HepG2 (cell line): ENCODE results near the gene NLRX1. TPM values are rescaled to one million over a fixed set of nuclear protein-coding genes. Genes with fewer than 3 reads are reported as not detected.

ENCODE experiments used
- ATAC-seq: fragments of 200-7000 bp; cut with Tn5 transposase; 3 replicates; pipeline ENCODE4 v1.9.1; 2020; ENCODE audit warnings: mild to moderate bottlenecking, moderate library complexity
- BruUV-seq: library from RNA; stranded (reverse); fragments of 400-500 nt; replicated peaks from 2 replicates; lab custom pipeline; 2021; lab: Mats Ljungman, UMichigan
- CTCF ChIA-PET: fragments of 300-600 bp; formaldehyde crosslinking; extraction: SDS; loops from one replicate; lab custom pipeline; 2021; ENCODE audit warnings: low total read pairs, inconsistent platforms, low intra/inter-chr PET ratio; lab: Yijun Ruan, JAX
- POLR2A ChIA-PET: fragments of 350-600 bp; sonication (Branson Sonifier 250); formaldehyde crosslinking; loops from one replicate; lab custom pipeline; 2020; ENCODE audit warnings: antibody characterized with exemption, inconsistent platforms; lab: Yijun Ruan, JAX
- DNase-seq: peaks from one replicate; pipeline ENCODE4 v3.0.0-alpha.2; 2015; ENCODE audit warnings: low spot score
- FAIRE-seq: peaks from 3 replicates; lab custom pipeline; 2011; peaks lifted over from hg19 to GRCh38; lab: Jason Lieb, UNC
- H2AFZ ChIP-seq: one replicate; pipeline ENCODE4 v1.6.1; 2011; ENCODE audit warnings: low read length, inconsistent platforms
- H3K27ac ChIP-seq: fragments of 300-600 bp; 3 replicates; pipeline ENCODE4 v1.8.0; 2011; ENCODE audit warnings: mixed run types, mild to moderate bottlenecking, mixed read lengths, low read length, inconsistent platforms; ENCODE audit not compliant: insufficient read depth; ENCODE audit errors: extremely low read length
- H3K27me3 ChIP-seq, 2 experiments: fragments of 200-600 bp in 1 of 2; 2 replicates in 1 of 2; 3 replicates in 1 of 2; pipeline versions ENCODE4 v1.6.0 to v1.8.0; 2011; ENCODE audit warnings: low read length in 2 of 2, mild to moderate bottlenecking in 2 of 2, moderate library complexity in 2 of 2, inconsistent platforms in 1 of 2; ENCODE audit not compliant: insufficient read depth in 2 of 2, control insufficient read depth in 1 of 2
- H3K36me3 ChIP-seq, 2 experiments: fragments of 200-600 bp in 1 of 2; replicated peaks in 1 of 2; 2 replicates in 1 of 2; 3 replicates in 1 of 2; pipeline versions ENCODE4 v1.5.1 to v1.8.0; 2011; ENCODE audit warnings: low read length in 2 of 2, inconsistent platforms in 1 of 2; ENCODE audit not compliant: insufficient read depth in 2 of 2, control insufficient read depth in 1 of 2
- H3K4me1 ChIP-seq: 2 replicates; pipeline ENCODE4 v1.5.1; 2012; ENCODE audit warnings: low read length, inconsistent platforms; ENCODE audit not compliant: insufficient read depth
- H3K4me2 ChIP-seq: 2 replicates; pipeline ENCODE4 v1.6.0; 2011; ENCODE audit warnings: low read depth, low read length, inconsistent platforms
- H3K4me3 ChIP-seq, 3 experiments: fragments of 200-600 bp in 1 of 3; sonication (generic), shearing (Covaris generic) in 1 of 3; replicated peaks in 1 of 3; 2 replicates each; pipeline ENCODE4 v1.5.1; 2011 to 2016; ENCODE audit warnings: low read length in 3 of 3, inconsistent platforms in 2 of 3, low read depth in 2 of 3, mild to moderate bottlenecking in 2 of 3, control low read depth in 1 of 3, mixed read lengths in 1 of 3; ENCODE audit not compliant: insufficient read depth in 1 of 3
- H3K79me2 ChIP-seq: one replicate; pipeline ENCODE4 v1.6.1; 2011; ENCODE audit warnings: low read length, inconsistent platforms; ENCODE audit not compliant: insufficient read depth
- H3K9ac ChIP-seq: 2 replicates; pipeline ENCODE4 v1.6.0; 2011; ENCODE audit warnings: mild to moderate bottlenecking, low read depth, low read length, inconsistent platforms; ENCODE audit not compliant: insufficient read depth
- H3K9me3 ChIP-seq: 2 replicates; pipeline ENCODE4 v1.5.1; 2012; ENCODE audit warnings: mild to moderate bottlenecking, low read length
- H4K20me1 ChIP-seq: 2 replicates; pipeline ENCODE4 v1.6.0; 2011; ENCODE audit warnings: inconsistent platforms, mild to moderate bottlenecking, low read length, moderate library complexity; ENCODE audit not compliant: insufficient read depth
- ARID2 ChIP-seq: sonication (generic); formaldehyde crosslinking; IDR thresholded peaks from 2 replicates; pipeline ENCODE4 v1.8.1; 2022; ENCODE audit warnings: mild to moderate bottlenecking, missing genetic modification reagents, borderline replicate concordance
- ATM ChIP-seq: fragments of 450-650 bp; IDR thresholded peaks from 2 replicates; pipeline ENCODE4 v1.7.1; 2017; ENCODE audit warnings: mild to moderate bottlenecking, borderline replicate concordance
- EED ChIP-seq: sonication (generic); formaldehyde crosslinking; IDR thresholded peaks from 2 replicates; pipeline ENCODE4 v1.5.0; 2020; ENCODE audit warnings: mild to moderate bottlenecking, missing genetic modification reagents
- HDAC1 ChIP-seq: sonication (generic); formaldehyde crosslinking; IDR thresholded peaks from 2 replicates; pipeline ENCODE4 v1.5.1; 2020; ENCODE audit warnings: mild to moderate bottlenecking, missing genetic modification reagents
- HNRNPK ChIP-seq: fragments of 200-400 bp; formaldehyde crosslinking; IDR thresholded peaks from 2 replicates; pipeline ENCODE4 v1.6.1; 2018; ENCODE audit warnings: low read length, low read depth, moderate library complexity, mild to moderate bottlenecking; ENCODE audit not compliant: poor library complexity, severe bottlenecking
- HOXA5 ChIP-seq: sonication (generic); formaldehyde crosslinking; IDR thresholded peaks from 2 replicates; pipeline ENCODE4 v1.4.0; 2020; ENCODE audit warnings: missing genetic modification reagents
- MED1 ChIP-seq: sonication (generic); formaldehyde crosslinking; IDR thresholded peaks from 2 replicates; pipeline ENCODE4 v1.4.0; 2020; ENCODE audit warnings: missing genetic modification reagents
- MTF1 ChIP-seq: sonication (generic); formaldehyde crosslinking; IDR thresholded peaks from 2 replicates; pipeline ENCODE4 v1.5.0; 2020; ENCODE audit warnings: missing genetic modification reagents
- MXI1 ChIP-seq: IDR thresholded peaks from 3 replicates; pipeline ENCODE4 v1.6.1; 2012; ENCODE audit warnings: low read depth, low read length, inconsistent platforms, borderline replicate concordance
- NR2C2 ChIP-seq: sonication (generic); formaldehyde crosslinking; IDR thresholded peaks from 2 replicates; pipeline ENCODE4 v1.4.0; 2020; ENCODE audit warnings: missing genetic modification reagents, mild to moderate bottlenecking, moderate library complexity, borderline replicate concordance
- TARDBP ChIP-seq: sonication (generic); formaldehyde crosslinking; IDR thresholded peaks from 2 replicates; pipeline ENCODE4 v1.8.0; 2022; ENCODE audit warnings: mild to moderate bottlenecking, missing genetic modification reagents
- ZC3H13 ChIP-seq: sonication (generic); formaldehyde crosslinking; IDR thresholded peaks from 2 replicates; pipeline ENCODE4 v1.8.1; 2023; ENCODE audit warnings: mild to moderate bottlenecking, missing genetic modification reagents, moderate library complexity
- ZNF446 ChIP-seq: sonication (generic); formaldehyde crosslinking; IDR thresholded peaks from 2 replicates; pipeline ENCODE4 v1.5.0; 2020; ENCODE audit warnings: mild to moderate bottlenecking, missing genetic modification reagents
- ZNF569 ChIP-seq: sonication (generic); formaldehyde crosslinking; IDR thresholded peaks from 2 replicates; pipeline ENCODE4 v1.5.0; 2020; ENCODE audit warnings: mild to moderate bottlenecking, missing genetic modification reagents, moderate library complexity, borderline replicate concordance
- ZNF761 ChIP-seq: sonication (generic); formaldehyde crosslinking; conservative IDR thresholded peaks from 2 replicates; pipeline ENCODE4 v1.4.0; 2020; ENCODE audit warnings: mild to moderate bottlenecking, missing genetic modification reagents
- ZNF792 ChIP-seq: IDR thresholded peaks from 2 replicates; pipeline ENCODE4 v1.6.1; 2016
- WGBS: methylation state at CpG from one replicate; pipeline ENCODE4 v1.1.6; 2017; ENCODE audit warnings: low lambda C conversion rate; 5-methylcytosine and 5-hydroxymethylcytosine counted together
- in situ Hi-C: cut with HindIII; loops from 2 replicates; pipeline ENCODE4 v1.10.0; 2017; ENCODE audit warnings: low pct_unique_long_range_greater_than_20kb; ENCODE audit not compliant: extremely low pct_ligation_motif_present
- intact Hi-C: fragments of 100-400 bp; cut with micrococcal nuclease; formaldehyde crosslinking; loops from one replicate; pipeline ENCODE4 v1.10.0; 2022; ENCODE audit not compliant: unreplicated experiment
- polyA plus RNA-seq, 8 experiments: library from polyadenylated mRNA; depleted of rRNA in 3 of 8; stranded (reverse) in 7 of 8; unstranded in 1 of 8; fragments of >200 nt; fragmentation: Illumina TruSeq in 4 of 8; extraction: Trizol in 4 of 8; gene quantifications; 2 replicates each; pipeline versions ENCODE4 v1.2.1 to v1.2.3, GENCODE V29; 2011 to 2016; ENCODE audit warnings: low read depth in 4 of 8, missing spikeins in 1 of 8, mixed read lengths in 1 of 8; ENCODE audit not compliant: insufficient read depth in 1 of 8
- total RNA-seq, 5 experiments: library from RNA; depleted of rRNA; stranded (reverse); fragments of >200 nt; fragmentation: Illumina TruSeq; extraction: Trizol; gene quantifications; 2 replicates each; pipeline ENCODE4 v1.2.3, GENCODE V29; 2016; ENCODE audit warnings: low read depth in 1 of 5
- TF ChIP-seq, protein P1 (sequence below): sonication (generic); formaldehyde crosslinking; conservative IDR thresholded peaks from 2 replicates; pipeline ENCODE4 v1.4.0; 2020; ENCODE audit warnings: missing genetic modification reagents
- TF ChIP-seq, protein P2 (sequence below): sonication (generic); formaldehyde crosslinking; IDR thresholded peaks from 2 replicates; pipeline ENCODE4 v1.4.0; 2020; ENCODE audit warnings: missing genetic modification reagents
- TF ChIP-seq, protein P3 (sequence below): sonication (generic); formaldehyde crosslinking; IDR thresholded peaks from 2 replicates; pipeline ENCODE4 v1.4.0; 2020; ENCODE audit warnings: mild to moderate bottlenecking, missing genetic modification reagents
- TF ChIP-seq, protein P4 (sequence below): sonication (generic); formaldehyde crosslinking; IDR thresholded peaks from 2 replicates; pipeline ENCODE4 v1.4.0; 2020; ENCODE audit warnings: missing genetic modification reagents, borderline replicate concordance

Gene NLRX1
- total and polyA plus RNA-seq, 2 of the 13 experiments (the other 11 are each of a cell fraction or from before 2014, with no cell fraction given) = 8.7 to 11.0 TPM

DNA sequence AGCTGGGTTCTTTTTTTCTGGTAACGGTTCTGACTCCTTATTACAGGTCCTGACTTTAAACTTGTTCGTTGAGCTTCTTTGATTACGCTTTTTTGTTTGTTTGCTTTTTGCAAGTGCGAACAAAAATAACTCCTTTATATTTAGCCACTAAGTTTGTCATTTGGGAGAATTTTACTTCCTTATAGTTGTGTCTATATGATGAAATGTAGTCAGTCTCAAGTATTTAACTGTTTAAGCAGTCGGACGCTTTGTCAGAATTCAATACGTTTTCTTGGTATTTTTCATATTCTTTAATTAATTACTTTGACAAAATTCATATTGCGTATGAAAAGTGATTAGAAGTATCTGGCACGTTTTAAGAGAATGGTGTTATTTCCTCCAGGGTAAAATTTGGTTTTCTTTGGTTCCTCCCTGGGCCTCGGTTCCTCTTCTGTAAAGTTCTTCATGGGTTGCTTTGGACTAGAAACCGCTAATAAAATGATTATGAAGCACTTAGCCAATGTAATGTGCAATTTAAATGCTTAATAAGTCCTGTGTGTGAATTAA is 39.0 kb downstream of the NLRX1 start (continued):
- TF ChIP-seq, protein P1, sequence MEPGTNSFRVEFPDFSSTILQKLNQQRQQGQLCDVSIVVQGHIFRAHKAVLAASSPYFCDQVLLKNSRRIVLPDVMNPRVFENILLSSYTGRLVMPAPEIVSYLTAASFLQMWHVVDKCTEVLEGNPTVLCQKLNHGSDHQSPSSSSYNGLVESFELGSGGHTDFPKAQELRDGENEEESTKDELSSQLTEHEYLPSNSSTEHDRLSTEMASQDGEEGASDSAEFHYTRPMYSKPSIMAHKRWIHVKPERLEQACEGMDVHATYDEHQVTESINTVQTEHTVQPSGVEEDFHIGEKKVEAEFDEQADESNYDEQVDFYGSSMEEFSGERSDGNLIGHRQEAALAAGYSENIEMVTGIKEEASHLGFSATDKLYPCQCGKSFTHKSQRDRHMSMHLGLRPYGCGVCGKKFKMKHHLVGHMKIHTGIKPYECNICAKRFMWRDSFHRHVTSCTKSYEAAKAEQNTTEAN (CRISPR knock-in tag) = no peak
- no peak for TF ChIP-seq HDAC1 (CRISPR knock-in tag)
- no peak for TF ChIP-seq ATM
- no peak for TF ChIP-seq ZNF569 (CRISPR knock-in tag)
- TF ChIP-seq TARDBP (CRISPR knock-in tag) = no peak
- TF ChIP-seq NR2C2 = no peak
- TF ChIP-seq MXI1 = no peak
- TF ChIP-seq MED1 (CRISPR knock-in tag) = no peak
- no peak for TF ChIP-seq ZNF446
- TF ChIP-seq, protein P2, sequence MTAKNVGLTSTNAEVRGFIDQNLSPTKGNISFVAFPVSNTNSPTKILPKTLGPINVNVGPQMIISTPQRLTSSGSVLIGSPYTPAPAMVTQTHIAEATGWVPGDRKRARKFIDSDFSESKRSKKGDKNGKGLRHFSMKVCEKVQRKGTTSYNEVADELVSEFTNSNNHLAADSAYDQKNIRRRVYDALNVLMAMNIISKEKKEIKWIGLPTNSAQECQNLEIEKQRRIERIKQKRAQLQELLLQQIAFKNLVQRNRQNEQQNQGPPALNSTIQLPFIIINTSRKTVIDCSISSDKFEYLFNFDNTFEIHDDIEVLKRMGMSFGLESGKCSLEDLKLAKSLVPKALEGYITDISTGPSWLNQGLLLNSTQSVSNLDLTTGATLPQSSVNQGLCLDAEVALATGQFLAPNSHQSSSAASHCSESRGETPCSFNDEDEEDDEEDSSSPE = no peak
- TF ChIP-seq HNRNPK = no peak
- TF ChIP-seq ZNF792 (CRISPR knock-in tag) = no peak
- TF ChIP-seq, all 625 proteins: peak for 0

DNA sequence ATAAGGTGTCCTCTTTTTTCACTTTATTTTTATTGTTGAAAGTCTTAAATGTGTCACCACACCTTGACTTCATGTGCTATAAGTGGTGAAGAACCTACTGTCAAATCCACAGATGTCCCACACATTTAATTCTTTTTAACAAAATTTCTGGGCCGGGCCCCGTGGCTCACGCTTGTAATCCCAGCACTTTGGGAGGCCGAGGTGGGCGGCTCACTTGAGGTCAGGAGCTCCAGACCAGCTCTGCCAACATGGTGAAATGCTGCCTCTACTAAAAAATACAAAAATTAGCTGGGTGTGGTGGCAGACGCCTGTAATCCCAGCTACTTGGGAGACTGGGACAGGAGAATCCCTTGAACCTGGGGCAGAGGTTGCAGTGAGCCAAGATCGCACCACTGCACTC is 40.7 kb downstream of the NLRX1 start:
- Histone ChIP-seq H3K4me2 (no peak overlapping the region), H4K20me1 (no peaks in the 10 kb centered on the region), H3K36me3 (no peaks in the 10 kb centered on the region), H2AFZ (no peak overlapping the region), H3K9ac (no peak overlapping the region), H3K27ac (no peak overlapping the region), H3K9me3 (no peaks in the 10 kb centered on the region), H3K79me2 (peaks cover 32% of the 10 kb centered on the region), H3K4me1 (peaks cover 32% of the 10 kb centered on the region), H3K27me3 (no peaks in the 10 kb centered on the region; a peak in 1 of 5 replicates), H3K4me3 (no peak overlapping the region)
- ATAC-seq (no peak), FAIRE-seq (no peak), DNase-seq (no peak)
- in situ Hi-C loops (no loop called here), intact Hi-C loops (loop anchor here (10.0 kb wide), 1 partner anchor 116 kb away; no protein-coding TSS in a partner anchor)
- TF ChIP-seq MTF1 (CRISPR knock-in tag) (no peak), ZNF761 (CRISPR knock-in tag) (no peak), EED (no peak), HOXA5 (CRISPR knock-in tag) (no peak), ARID2 (no peak), ZC3H13 (CRISPR knock-in tag) (no peak)
- TF ChIP-seq, protein P3, sequence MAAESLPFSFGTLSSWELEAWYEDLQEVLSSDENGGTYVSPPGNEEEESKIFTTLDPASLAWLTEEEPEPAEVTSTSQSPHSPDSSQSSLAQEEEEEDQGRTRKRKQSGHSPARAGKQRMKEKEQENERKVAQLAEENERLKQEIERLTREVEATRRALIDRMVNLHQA (CRISPR knock-in tag) = no peak
- TF ChIP-seq, protein P4, sequence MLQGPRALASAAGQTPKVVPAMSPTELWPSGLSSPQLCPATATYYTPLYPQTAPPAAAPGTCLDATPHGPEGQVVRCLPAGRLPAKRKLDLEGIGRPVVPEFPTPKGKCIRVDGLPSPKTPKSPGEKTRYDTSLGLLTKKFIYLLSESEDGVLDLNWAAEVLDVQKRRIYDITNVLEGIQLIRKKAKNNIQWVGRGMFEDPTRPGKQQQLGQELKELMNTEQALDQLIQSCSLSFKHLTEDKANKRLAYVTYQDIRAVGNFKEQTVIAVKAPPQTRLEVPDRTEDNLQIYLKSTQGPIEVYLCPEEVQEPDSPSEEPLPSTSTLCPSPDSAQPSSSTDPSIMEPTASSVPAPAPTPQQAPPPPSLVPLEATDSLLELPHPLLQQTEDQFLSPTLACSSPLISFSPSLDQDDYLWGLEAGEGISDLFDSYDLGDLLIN (CRISPR knock-in tag) = no peak
- CTCF ChIA-PET = no interaction called here
- WGBS = 91% methylated on average over 7 of the region's 7 CpGs
- POLR2A ChIA-PET = no interaction called here
- BruUV-seq = no TSS peak
